ENCODE data around the gene GASK1A.

The GASK1A gene

DNA sequence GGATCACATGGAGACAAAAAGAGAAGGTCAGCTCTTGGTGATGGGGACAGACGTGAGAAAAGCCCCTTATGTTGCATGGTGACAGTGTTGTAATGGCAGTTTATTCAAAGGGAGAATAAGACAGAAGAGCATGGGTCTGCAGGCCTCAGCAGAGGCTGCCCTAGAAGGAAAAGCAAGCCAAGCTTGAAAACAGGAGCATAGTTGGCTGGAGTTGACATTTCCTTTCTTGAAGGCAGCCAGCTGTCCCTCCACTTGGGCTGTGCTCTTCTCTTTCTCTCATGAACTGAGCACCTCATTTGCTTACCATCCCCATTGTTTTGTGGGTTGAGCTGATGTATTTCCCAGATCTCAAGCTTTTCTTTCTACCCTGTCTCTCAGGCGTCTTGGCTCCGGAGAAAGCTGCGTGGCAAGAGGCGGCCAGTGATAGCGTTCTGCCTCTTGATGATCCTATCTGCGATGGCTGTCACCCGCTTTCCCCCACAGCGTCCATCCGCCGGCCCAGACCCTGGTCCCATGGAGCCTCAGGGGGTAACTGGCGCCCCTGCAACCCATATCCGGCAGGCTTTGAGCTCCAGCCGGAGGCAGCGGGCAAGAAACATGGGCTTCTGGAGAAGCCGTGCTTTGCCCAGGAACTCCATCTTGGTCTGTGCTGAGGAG lies 52.9 kb downstream of the GASK1A start:
- no peak for DNase-seq (ENCODE audit: low read depth)
- H3K4me3 ChIP-seq (ENCODE audit: low read length): no peak overlapping the region
- TF ChIP-seq, protein P1, sequence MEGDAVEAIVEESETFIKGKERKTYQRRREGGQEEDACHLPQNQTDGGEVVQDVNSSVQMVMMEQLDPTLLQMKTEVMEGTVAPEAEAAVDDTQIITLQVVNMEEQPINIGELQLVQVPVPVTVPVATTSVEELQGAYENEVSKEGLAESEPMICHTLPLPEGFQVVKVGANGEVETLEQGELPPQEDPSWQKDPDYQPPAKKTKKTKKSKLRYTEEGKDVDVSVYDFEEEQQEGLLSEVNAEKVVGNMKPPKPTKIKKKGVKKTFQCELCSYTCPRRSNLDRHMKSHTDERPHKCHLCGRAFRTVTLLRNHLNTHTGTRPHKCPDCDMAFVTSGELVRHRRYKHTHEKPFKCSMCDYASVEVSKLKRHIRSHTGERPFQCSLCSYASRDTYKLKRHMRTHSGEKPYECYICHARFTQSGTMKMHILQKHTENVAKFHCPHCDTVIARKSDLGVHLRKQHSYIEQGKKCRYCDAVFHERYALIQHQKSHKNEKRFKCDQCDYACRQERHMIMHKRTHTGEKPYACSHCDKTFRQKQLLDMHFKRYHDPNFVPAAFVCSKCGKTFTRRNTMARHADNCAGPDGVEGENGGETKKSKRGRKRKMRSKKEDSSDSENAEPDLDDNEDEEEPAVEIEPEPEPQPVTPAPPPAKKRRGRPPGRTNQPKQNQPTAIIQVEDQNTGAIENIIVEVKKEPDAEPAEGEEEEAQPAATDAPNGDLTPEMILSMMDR (IDR thresholded peaks at IDR 0.05; ENCODE audit: insufficient read depth, low read depth, low read length, missing control alignments): no peak

DNA sequence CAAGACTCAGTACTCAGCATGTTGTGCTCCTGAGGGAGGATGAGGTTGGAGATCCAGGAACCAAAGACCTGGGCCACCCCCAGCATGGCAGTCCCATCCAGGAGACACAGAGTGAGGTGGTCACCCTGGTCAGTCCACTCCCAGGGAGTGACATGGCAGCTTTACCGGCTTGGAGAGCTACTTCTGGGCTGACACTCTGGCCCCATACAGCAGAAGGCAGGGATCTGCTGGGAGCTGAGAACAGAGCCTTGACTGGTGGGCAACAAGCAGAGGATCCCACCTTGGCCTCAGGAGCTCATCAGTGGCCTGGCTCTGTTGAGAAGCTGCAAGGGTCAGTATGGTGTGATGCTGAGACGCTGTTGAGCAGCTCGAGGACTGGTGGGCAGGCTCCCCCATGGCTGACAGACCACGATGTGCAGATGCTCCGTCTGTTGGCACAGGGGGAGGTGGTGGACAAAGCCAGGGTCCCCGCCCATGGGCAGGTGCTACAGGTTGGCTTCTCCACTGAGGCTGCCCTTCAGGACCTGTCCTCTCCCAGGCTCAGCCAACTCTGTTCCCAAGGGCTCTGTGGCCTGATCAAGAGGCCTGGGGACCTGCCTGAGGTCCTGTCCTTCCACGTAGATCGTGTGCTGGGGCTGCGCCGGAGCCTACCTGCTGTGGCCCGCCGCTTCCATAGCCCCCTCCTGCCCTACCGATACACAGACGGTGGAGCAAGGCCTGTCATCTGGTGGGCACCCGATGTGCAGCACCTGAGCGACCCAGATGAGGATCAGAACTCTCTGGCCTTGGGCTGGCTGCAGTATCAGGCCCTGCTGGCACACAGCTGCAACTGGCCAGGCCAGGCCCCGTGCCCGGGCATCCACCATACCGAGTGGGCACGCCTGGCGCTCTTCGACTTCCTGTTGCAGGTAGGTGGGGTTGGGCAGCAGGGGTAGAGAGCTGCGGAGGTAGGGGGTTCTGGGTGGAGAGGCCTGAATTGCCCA lies 53.8 kb downstream of the GASK1A start:
- TF ChIP-seq, protein P1 (IDR thresholded peaks at IDR 0.05; ENCODE audit: insufficient read depth, low read depth, low read length, missing control alignments): no peak
- no peak for DNase-seq (ENCODE audit: low read depth)

DNA sequence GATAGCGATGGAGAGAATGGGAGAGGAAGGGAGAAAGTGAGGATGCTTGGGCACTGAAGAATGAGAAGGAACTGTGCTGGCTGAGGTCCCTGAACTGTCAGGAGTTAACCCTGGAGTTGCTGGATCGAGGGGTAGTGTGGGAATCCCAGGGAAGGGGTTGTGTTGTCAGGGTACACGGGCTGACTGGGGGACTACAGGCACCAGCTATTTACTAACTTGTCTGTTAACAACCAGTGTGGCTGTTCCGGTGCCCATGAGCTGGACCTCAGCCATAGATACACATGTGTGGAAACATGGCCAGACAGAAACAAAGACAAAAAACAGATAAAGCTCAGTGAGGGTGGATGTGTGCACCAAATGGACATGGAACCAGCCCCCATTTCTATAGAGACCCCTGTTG lies 55.1 kb downstream of the GASK1A start:
- TF ChIP-seq, protein P1 (IDR thresholded peaks at IDR 0.05; ENCODE audit: insufficient read depth, low read depth, low read length, missing control alignments): no peak
- H3K4me3 ChIP-seq (ENCODE audit: low read length): no peak overlapping the region
- no peak for DNase-seq (ENCODE audit: low read depth)

More for the DNA sequence above, 53.8 kb downstream of the GASK1A start:
- no peak overlapping the region for H3K4me3 ChIP-seq (ENCODE audit: low read length)

DNA sequence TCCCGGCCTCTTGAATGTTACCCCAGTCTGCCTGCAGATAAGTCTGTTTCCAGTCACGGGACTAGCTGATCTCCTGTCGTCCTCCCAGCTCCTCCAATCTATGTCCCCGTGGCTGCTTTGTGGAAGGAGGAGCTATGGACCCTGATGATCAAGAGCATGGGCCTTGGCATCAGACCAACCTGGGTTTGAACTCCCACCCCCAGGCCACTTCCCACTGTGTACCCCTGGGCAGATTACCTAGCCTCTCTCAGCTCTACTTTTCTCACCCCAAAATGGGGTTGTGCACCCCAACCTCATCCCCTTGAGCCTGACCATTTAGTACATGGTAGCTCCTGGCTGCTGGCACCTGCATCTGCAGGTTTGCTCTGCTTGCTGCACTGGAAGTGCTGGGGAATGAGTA lies 55.8 kb downstream of the GASK1A start:
- H3K4me3 ChIP-seq (ENCODE audit: low read length): no peak overlapping the region
- TF ChIP-seq, protein P1 (IDR thresholded peaks at IDR 0.05; ENCODE audit: insufficient read depth, low read depth, low read length, missing control alignments): no peak
- DNase-seq (ENCODE audit: low read depth): no peak

DNA sequence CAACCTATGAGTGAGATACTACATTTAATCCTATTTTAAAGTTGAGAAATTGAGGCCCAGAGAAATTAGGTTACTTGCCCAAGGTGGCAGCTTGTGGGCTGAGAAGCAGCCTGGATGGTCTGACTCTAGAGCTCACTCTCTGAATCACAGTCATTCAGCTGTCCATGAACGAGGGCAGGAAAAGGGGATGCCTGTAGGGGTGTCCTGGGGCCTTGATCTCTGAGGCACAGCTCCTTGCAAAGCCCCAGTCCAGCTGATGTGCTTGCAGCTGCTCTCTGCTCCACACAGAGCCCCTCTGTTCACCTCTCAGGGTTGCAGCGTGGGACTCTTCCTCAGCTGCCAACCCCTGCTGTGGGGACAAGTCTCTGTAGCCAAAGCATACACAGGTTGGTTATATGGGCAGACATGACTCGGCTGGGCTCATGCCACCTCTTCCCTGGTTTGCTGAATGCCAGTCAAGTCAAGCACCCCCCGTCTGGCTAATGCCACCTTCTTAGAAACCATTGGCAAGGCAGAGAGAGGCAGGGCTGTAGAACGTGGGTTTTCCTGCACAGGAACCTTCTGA lies 56.8 kb downstream of the GASK1A start:
- no peak for DNase-seq (ENCODE audit: low read depth)
- TF ChIP-seq, protein P1 (IDR thresholded peaks at IDR 0.05; ENCODE audit: insufficient read depth, low read depth, low read length, missing control alignments): no peak
- no peak overlapping the region for H3K4me3 ChIP-seq (ENCODE audit: low read length)

DNA sequence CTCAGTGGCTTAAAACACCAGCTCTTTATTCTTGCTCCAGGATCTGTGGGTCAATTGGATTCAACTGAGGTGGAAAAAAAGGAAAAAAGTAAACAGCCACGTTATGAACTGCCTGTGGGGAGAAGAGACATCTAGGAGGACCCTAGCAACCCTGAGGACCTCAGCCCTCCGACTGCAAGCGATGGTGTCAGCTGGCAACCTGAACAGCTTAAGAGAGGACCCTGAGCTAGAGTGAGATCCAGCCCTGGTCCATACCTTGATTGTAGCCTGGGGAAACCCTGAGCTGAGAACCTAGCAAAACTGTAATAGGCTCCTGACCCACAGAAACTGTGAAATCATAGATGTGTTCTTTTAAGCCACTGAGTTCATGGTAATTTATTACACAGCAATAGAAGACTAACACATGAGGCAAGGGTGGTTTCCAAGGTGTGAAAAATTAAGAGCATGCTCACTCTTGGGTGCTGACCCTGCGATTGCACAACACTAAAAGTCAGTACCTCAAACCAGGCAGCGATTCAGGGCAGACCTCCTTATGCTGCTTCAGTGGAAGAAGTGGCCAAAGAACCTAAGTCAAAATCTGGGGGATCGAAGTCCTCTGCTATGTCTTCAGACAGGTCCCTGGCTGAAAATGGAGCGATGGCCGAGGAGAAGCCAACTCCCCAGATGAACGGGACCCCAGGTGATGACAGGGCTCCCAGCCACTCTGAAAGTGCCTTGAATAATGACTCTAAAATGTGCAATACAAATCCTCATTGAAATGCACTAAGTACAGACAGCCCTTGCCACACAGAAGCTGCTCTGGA lies 57.7 kb downstream of the GASK1A start:
- DNase-seq (ENCODE audit: low read depth): no peak
- H3K4me3 ChIP-seq (ENCODE audit: low read length): no peak overlapping the region
- TF ChIP-seq, protein P1 (IDR thresholded peaks at IDR 0.05; ENCODE audit: insufficient read depth, low read depth, low read length, missing control alignments): no peak

Data from epithelial cell of esophagus (primary cell).